NT2/D1 (cell line): ENCODE measurements around the gene SDK1.

Experiments
- DNase-seq: peaks from one replicate; pipeline ENCODE4 v3.0.0-alpha.2; 2011; ENCODE audit warnings: low read depth, low spot score
- H3K27me3 ChIP-seq: 2 replicates; pipeline ENCODE4 v1.6.0; 2011; ENCODE audit warnings: mild to moderate bottlenecking; ENCODE audit not compliant: insufficient read length, insufficient read depth
- H3K36me3 ChIP-seq: 2 replicates; pipeline ENCODE4 v1.6.1; 2011; ENCODE audit warnings: mild to moderate bottlenecking, low read length, mixed read lengths; ENCODE audit not compliant: insufficient read depth, insufficient read length
- H3K4me1 ChIP-seq: 2 replicates; pipeline ENCODE4 v1.5.1; 2011; ENCODE audit not compliant: insufficient read depth, insufficient read length
- H3K4me3 ChIP-seq: 2 replicates; pipeline ENCODE4 v1.5.1; 2011; ENCODE audit warnings: low read depth; ENCODE audit not compliant: insufficient read length
- H3K9ac ChIP-seq: 2 replicates; pipeline ENCODE4 v1.6.0; 2011; ENCODE audit warnings: low read depth; ENCODE audit not compliant: insufficient read length
- H3K9me3 ChIP-seq: 2 replicates; pipeline ENCODE4 v1.5.1; 2011; ENCODE audit warnings: mild to moderate bottlenecking, low read length; ENCODE audit not compliant: insufficient read depth
- SUZ12 ChIP-seq: IDR thresholded peaks from 2 replicates; pipeline ENCODE4 v1.6.1; 2011; ENCODE audit not compliant: insufficient read length, insufficient read depth; ENCODE audit errors: extremely low read depth
- YY1 ChIP-seq: IDR thresholded peaks from 2 replicates; pipeline ENCODE4 v1.6.1; 2011; ENCODE audit not compliant: insufficient read length, insufficient read depth
- ZNF274 ChIP-seq: IDR thresholded peaks from 2 replicates; pipeline ENCODE4 v1.6.1; 2011; ENCODE audit warnings: mild to moderate bottlenecking, low read depth, low read length

The SDK1 gene

DNA sequence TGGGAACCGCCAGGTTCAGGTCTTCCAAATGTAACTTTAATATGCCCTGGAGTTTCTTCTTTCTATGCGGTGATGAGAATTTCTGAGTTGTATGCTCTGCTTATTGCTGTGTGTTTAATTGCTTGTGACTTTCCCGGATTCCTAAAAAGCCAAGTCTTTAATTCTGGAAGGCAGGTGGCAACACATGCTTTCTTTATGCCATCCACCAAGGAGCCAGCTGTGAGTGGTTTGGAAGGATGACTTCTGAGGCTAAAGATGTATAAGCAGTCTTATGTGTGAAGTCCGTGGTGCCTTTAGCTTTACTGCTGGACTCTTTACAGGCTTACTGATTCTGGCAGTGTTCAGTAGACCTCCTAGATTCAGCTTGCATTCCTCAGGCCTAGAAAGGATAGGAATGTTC, 3.1 kb downstream of the SDK1 start:
- no peaks in the 10 kb centered on the region for H3K9me3 ChIP-seq
- peaks cover 10% of the 10 kb centered on the region for H3K27me3 ChIP-seq
- no peaks in the 10 kb centered on the region for H3K36me3 ChIP-seq
- H3K4me1 ChIP-seq, result no peaks in the 10 kb centered on the region
- H3K4me3 ChIP-seq, result no peak overlapping the region
- no peak overlapping the region for H3K9ac ChIP-seq
- TF ChIP-seq SUZ12 (no peak), ZNF274 (no peak), YY1 (no peak)
- DNase-seq, result no peak

DNA sequence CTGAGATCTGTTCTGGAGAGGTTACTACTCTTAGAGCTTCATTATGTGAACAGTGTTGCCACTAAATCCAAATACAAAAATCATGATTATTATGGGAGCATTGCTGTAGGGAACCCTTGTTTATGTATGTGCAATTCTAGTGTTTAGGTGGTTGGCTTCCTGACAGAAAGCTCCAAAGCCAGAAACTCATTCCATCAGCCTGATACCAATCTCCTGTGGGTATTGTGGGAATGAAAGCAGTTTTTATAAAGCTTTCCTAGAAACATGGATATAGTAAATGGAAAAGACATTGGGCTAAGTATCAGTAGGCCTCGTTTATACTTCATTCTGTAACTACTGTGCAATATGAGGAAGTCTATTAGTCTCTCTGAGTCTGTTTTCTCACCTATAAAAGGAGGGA, 6.4 kb downstream of the SDK1 start:
- H3K9ac ChIP-seq, result no peak overlapping the region
- H3K4me1 ChIP-seq, result no peaks in the 10 kb centered on the region

DNA sequence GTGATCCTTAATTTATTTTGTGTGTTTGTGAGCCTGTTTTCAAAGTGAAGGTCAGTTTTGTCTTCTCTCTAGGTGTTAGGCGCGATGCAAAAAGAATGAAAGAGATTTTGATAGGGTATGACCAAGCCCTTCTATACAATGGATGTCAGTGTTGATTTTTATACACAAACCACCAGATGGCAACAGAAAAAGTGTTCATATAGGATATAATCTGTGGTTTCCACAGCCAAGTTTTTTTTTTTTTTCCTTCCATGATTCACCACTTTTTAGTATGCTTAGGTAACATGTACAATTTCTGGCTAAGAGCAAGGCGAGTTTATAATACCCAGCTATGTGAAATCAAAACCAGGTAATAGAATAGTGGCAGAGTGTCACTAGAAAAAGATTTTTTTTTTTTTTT, 8.1 kb downstream of the SDK1 start:
- Histone ChIP-seq H3K36me3 (no peaks in the 10 kb centered on the region), H3K27me3 (no peaks in the 10 kb centered on the region), H3K9me3 (no peaks in the 10 kb centered on the region), H3K4me1 (no peaks in the 10 kb centered on the region), H3K9ac (no peak overlapping the region), H3K4me3 (no peak overlapping the region)
- TF ChIP-seq ZNF274, result no peak
- no peak for TF ChIP-seq YY1
- no peak for TF ChIP-seq SUZ12
- DNase-seq, result no peak

More for the DNA sequence above, 6.4 kb downstream of the SDK1 start:
- Histone ChIP-seq H3K27me3 (peaks cover 3% of the 10 kb centered on the region), H3K9me3 (no peaks in the 10 kb centered on the region), H3K4me3 (no peak overlapping the region), H3K36me3 (no peaks in the 10 kb centered on the region)
- DNase-seq, result no peak
- TF ChIP-seq YY1 (no peak), SUZ12 (no peak), ZNF274 (no peak)

DNA sequence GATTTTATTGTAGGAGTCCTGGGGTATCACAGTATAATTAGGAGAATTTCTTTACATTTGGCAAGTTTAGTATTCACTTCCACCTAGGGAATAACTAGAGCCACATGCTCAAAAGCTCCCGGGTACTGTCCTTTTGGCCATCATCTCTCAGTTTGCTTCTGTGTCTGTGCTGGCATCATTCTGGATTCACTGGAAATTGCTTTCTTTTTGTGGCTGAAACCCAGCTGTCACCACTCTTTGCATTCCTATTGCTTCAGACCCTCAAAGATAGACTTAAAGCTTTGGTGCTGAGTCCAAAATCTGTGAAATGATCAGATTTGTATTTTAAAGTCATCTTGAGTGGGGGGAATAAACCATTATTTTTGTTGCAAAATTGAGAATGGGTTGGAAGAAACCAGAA, 8.9 kb downstream of the SDK1 start:
- Histone ChIP-seq H3K4me3 (no peak overlapping the region), H3K36me3 (no peaks in the 10 kb centered on the region), H3K9ac (no peak overlapping the region), H3K9me3 (no peaks in the 10 kb centered on the region), H3K27me3 (no peaks in the 10 kb centered on the region), H3K4me1 (no peaks in the 10 kb centered on the region)
- no peak for TF ChIP-seq YY1
- TF ChIP-seq SUZ12, result no peak
- no peak for TF ChIP-seq ZNF274
- DNase-seq, result no peak

DNA sequence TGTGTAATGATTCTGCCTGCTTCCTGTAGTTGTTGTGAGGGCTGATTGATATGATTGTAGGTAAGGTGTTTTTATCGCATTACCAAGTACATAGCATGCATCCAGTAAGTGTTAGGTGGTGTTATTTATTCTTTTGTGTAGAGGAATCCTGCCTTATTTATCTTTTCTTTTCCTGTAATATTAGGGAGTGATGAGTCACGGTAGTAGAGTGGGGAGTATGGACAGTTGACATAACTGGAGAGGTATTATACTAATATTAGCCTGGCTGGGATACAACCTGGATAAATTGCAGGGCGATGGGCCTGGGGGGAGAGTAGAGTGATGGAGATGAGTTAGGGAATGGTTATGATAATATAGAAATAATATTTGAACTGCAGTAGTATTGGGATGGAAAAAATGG, 9.8 kb downstream of the SDK1 start:
- Histone ChIP-seq H3K36me3 (no peaks in the 10 kb centered on the region), H3K27me3 (no peaks in the 10 kb centered on the region), H3K9me3 (no peaks in the 10 kb centered on the region), H3K4me1 (no peaks in the 10 kb centered on the region), H3K4me3 (no peak overlapping the region), H3K9ac (no peak overlapping the region)
- no peak for DNase-seq
- TF ChIP-seq SUZ12 (no peak), YY1 (no peak), ZNF274 (no peak)

DNA sequence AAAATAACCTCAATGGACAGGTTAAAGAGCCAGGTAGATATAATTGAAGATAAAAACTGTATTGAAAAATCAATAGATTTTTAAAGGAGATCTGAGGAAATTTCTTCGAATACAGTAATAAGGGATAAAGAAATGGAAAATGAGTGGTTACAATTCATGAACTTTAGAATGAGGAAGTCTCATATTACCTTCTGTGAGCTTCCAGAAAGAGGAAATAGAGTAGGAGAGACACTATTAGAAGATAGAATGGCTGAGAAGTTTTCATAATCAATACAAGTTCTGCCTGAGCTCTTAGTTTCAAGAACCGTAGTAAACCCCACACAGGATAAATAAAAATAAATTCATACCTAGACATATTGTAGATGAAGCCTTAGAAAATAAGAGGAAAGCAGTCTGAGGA, 11.5 kb downstream of the SDK1 start:
- H3K9ac ChIP-seq, result no peak overlapping the region
- no peaks in the 10 kb centered on the region for H3K27me3 ChIP-seq
- no peak for TF ChIP-seq YY1
- no peak for TF ChIP-seq SUZ12
- no peak for TF ChIP-seq ZNF274
- H3K4me3 ChIP-seq, result no peak overlapping the region
- H3K4me1 ChIP-seq, result no peaks in the 10 kb centered on the region
- no peaks in the 10 kb centered on the region for H3K36me3 ChIP-seq
- no peaks in the 10 kb centered on the region for H3K9me3 ChIP-seq
- no peak for DNase-seq

DNA sequence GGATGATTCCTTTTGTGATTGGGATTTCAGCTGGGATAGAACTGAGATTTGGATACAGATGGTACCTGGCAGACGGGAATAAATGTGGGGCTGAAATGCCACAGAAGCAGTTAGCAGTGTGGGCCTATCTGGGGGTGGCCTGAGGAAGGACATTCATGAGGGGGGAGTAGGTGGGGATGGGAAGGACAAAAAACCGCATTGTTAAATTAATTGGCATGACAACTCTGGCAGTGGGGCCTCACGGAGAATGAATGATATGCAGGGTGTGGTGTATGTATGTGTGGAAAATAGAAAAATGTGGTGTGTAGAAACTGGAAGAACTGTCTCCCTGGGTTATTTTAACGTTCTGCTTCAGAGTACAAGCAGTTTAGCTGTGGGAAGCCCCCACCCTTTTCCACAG, 17.8 kb downstream of the SDK1 start:
- Histone ChIP-seq H3K9ac (no peak overlapping the region), H3K4me1 (no peaks in the 10 kb centered on the region), H3K9me3 (no peaks in the 10 kb centered on the region), H3K4me3 (no peak overlapping the region), H3K27me3 (no peaks in the 10 kb centered on the region), H3K36me3 (no peaks in the 10 kb centered on the region)
- TF ChIP-seq ZNF274 (no peak), SUZ12 (no peak), YY1 (no peak)
- DNase-seq, result no peak

DNA sequence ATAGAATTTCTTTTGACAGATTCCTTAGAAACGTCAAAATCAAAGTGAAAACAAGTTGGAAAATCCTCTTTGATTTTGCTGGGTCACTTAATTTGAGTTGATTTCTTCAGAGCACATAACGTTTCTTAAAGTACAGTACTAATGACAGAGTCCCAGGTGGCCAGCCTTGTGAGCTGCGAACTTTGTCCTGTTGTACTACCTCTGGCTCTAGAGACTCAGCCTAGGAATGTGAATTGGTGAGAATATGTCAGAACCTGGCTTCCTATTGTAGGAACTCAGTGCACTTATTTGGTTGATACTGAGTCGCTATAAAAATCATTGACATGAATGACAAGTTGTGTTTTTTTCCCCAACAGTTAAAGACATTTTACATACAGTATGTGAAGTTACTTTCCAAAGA, 20.2 kb downstream of the SDK1 start:
- no peak for DNase-seq
- no peaks in the 10 kb centered on the region for H3K36me3 ChIP-seq
- no peak for TF ChIP-seq YY1
- TF ChIP-seq SUZ12, result no peak
- TF ChIP-seq ZNF274, result no peak
- H3K4me1 ChIP-seq, result no peaks in the 10 kb centered on the region
- no peaks in the 10 kb centered on the region for H3K9me3 ChIP-seq
- no peaks in the 10 kb centered on the region for H3K27me3 ChIP-seq
- no peak overlapping the region for H3K9ac ChIP-seq
- no peak overlapping the region for H3K4me3 ChIP-seq
